AG04449 (cell line): ENCODE results near the gene ATP13A5.

Experiments used
- CTCF ChIA-PET: fragments of 350-600 bp; formaldehyde crosslinking; extraction: SDS; loops from one replicate; lab custom pipeline; 2021; ENCODE audit warnings: antibody characterized with exemption; lab: Yijun Ruan, JAX
- POLR2A ChIA-PET: fragments of 400-600, 350-600 bp; formaldehyde crosslinking; extraction: SDS; loops from one replicate; lab custom pipeline; 2020; ENCODE audit warnings: antibody characterized with exemption, inconsistent platforms; lab: Yijun Ruan, JAX
- DNase-seq: peaks from one replicate; pipeline ENCODE4 v3.0.0-alpha.2; 2010; ENCODE audit warnings: low read depth, low spot score
- H3K4me3 ChIP-seq: 2 replicates; pipeline ENCODE4 v1.5.1; 2011; ENCODE audit warnings: low read depth, mild to moderate bottlenecking, control low read depth, low read length
- CTCF ChIP-seq: IDR thresholded peaks from one replicate; pipeline ENCODE4 v1.5.1; 2011; ENCODE audit warnings: mild to moderate bottlenecking, moderate library complexity, low read length, control low read depth, inconsistent platforms; ENCODE audit not compliant: insufficient read depth; ENCODE audit errors: missing control alignments

Gene ATP13A5

GRCh38 chr3:193343726-193344222 lies 34.8 kb downstream of the ATP13A5 start:
- no peak for DNase-seq
- H3K4me3 ChIP-seq: no peak overlapping the region
- ChIA-PET POLR2A (no interaction called here), CTCF (no interaction called here)
- TF ChIP-seq CTCF: no peak

- ChIA-PET POLR2A (no interaction called here), CTCF (no interaction called here)
- H3K4me3 ChIP-seq: no peak overlapping the region
- DNase-seq: no peak
- TF ChIP-seq CTCF: no peak
Measured at GRCh38 chr3:193342551-193342950, 36.0 kb downstream of the ATP13A5 start.

GRCh38 chr3:193335031-193335430 lies 43.5 kb downstream of the ATP13A5 start:
- POLR2A ChIA-PET: no interaction called here
- H3K4me3 ChIP-seq: no peak overlapping the region
- CTCF ChIA-PET: no interaction called here
- no peak for DNase-seq
- TF ChIP-seq CTCF: no peak

GRCh38 chr3:193333229-193333628 lies 45.3 kb downstream of the ATP13A5 start:
- CTCF ChIA-PET: no interaction called here
- DNase-seq: no peak
- no peak overlapping the region for H3K4me3 ChIP-seq
- TF ChIP-seq CTCF: no peak
- POLR2A ChIA-PET: no interaction called here

GRCh38 chr3:193330555-193331204 lies 47.9 kb downstream of the ATP13A5 start:
- H3K4me3 ChIP-seq: no peak overlapping the region
- DNase-seq: no peak
- ChIA-PET POLR2A (no interaction called here), CTCF (no interaction called here)
- TF ChIP-seq CTCF: no peak

- no peak overlapping the region for H3K4me3 ChIP-seq
- POLR2A ChIA-PET: no interaction called here
- DNase-seq: no peak
- CTCF ChIA-PET: no interaction called here
- no peak for TF ChIP-seq CTCF
Measured at GRCh38 chr3:193317682-193318300, 60.8 kb downstream of the ATP13A5 start.
